HEK293 (cell line): ENCODE results near the gene PLEKHA3.
A peak's percentile ranks its signal among the peaks of the same experiment; 100 is the strongest.

ENCODE experiments used
- CTCF ChIP-seq: fragments of 450-650 bp; formaldehyde crosslinking; IDR thresholded peaks from 2 replicates; pipeline ENCODE4 v1.5.1; 2016; ENCODE audit warnings: missing biosample characterization, missing genetic modification characterization
- ELK4 ChIP-seq: IDR thresholded peaks from 2 replicates; pipeline ENCODE4 v1.6.1; 2011; ENCODE audit warnings: mild to moderate bottlenecking, low read depth, low read length, borderline replicate concordance
- GLI4 ChIP-seq: fragments of 450-650 bp; formaldehyde crosslinking; IDR thresholded peaks from 2 replicates; pipeline ENCODE4 v1.5.1; 2016; ENCODE audit warnings: missing biosample characterization, missing genetic modification characterization
- HOXA7 ChIP-seq: sonication (generic); formaldehyde crosslinking; IDR thresholded peaks from 2 replicates; pipeline ENCODE4 v1.8.1; 2022; ENCODE audit warnings: missing genetic modification reagents, borderline replicate concordance
- KLF10 ChIP-seq: fragments of 450-650 bp; IDR thresholded peaks from 2 replicates; pipeline ENCODE4 v1.5.1; 2018; ENCODE audit warnings: missing biosample characterization, mild to moderate bottlenecking, missing genetic modification characterization
- KLF9 ChIP-seq: fragments of 450-650 bp; formaldehyde crosslinking; IDR thresholded peaks from 2 replicates; pipeline ENCODE4 v1.5.1; 2016; ENCODE audit warnings: missing biosample characterization, missing genetic modification characterization, low read depth
- PRDM1 ChIP-seq: fragments of 450-650 bp; formaldehyde crosslinking; IDR thresholded peaks from 2 replicates; pipeline ENCODE4; 2016; ENCODE audit warnings: missing biosample characterization, missing genetic modification characterization
- SETDB1 ChIP-seq: IDR thresholded peaks from one replicate; pipeline ENCODE4 v1.6.1; 2017; ENCODE audit warnings: mild to moderate bottlenecking, low read length, moderate library complexity, mixed read lengths; ENCODE audit not compliant: insufficient read length
- ZBTB11 ChIP-seq: fragments of 450-650 bp; formaldehyde crosslinking; conservative IDR thresholded peaks from 2 replicates; pipeline ENCODE4 v1.5.1; 2016; ENCODE audit warnings: low read depth, missing biosample characterization, missing genetic modification characterization
- ZBTB17 ChIP-seq: fragments of 450-650 bp; formaldehyde crosslinking; IDR thresholded peaks from 2 replicates; pipeline ENCODE4 v1.5.1; 2016; ENCODE audit warnings: missing biosample characterization, missing genetic modification characterization
- ZBTB7A ChIP-seq: fragments of 450-650 bp; formaldehyde crosslinking; IDR thresholded peaks from 2 replicates; pipeline ENCODE4 v1.5.1; 2016; ENCODE audit warnings: low read depth, missing biosample characterization, missing genetic modification characterization
- ZFP41 ChIP-seq: fragments of 450-650 bp; formaldehyde crosslinking; IDR thresholded peaks from 2 replicates; pipeline ENCODE4 v1.5.1; 2016; ENCODE audit warnings: missing biosample characterization, missing genetic modification characterization, borderline replicate concordance
- ZNF10 ChIP-seq: fragments of 450-650 bp; formaldehyde crosslinking; IDR thresholded peaks from 2 replicates; pipeline ENCODE4 v1.5.1; 2017; ENCODE audit warnings: missing biosample characterization, missing genetic modification characterization
- ZNF23 ChIP-seq: fragments of 450-650 bp; formaldehyde crosslinking; IDR thresholded peaks from 2 replicates; pipeline ENCODE4 v1.5.1; 2016; ENCODE audit warnings: missing biosample characterization, missing genetic modification characterization, borderline replicate concordance
- ZNF292 ChIP-seq: fragments of 450-650 bp; formaldehyde crosslinking; IDR thresholded peaks from 2 replicates; pipeline ENCODE4 v1.5.1; 2016; ENCODE audit warnings: low read depth, missing biosample characterization, missing genetic modification characterization, borderline replicate concordance
- ZNF302 ChIP-seq: fragments of 450-650 bp; formaldehyde crosslinking; IDR thresholded peaks from 2 replicates; pipeline ENCODE4 v1.5.1; 2016; ENCODE audit warnings: missing biosample characterization, missing genetic modification characterization, low read depth
- ZNF311 ChIP-seq: fragments of 450-650 bp; formaldehyde crosslinking; IDR thresholded peaks from 2 replicates; pipeline ENCODE4 v1.5.1; 2017; ENCODE audit warnings: missing biosample characterization, missing genetic modification characterization, borderline replicate concordance
- ZNF394 ChIP-seq: fragments of 450-650 bp; formaldehyde crosslinking; IDR thresholded peaks from 2 replicates; pipeline ENCODE4 v1.5.1; 2016; ENCODE audit warnings: missing biosample characterization, missing genetic modification characterization, mild to moderate bottlenecking, moderate library complexity, borderline replicate concordance
- ZNF404 ChIP-seq: fragments of 450-650 bp; formaldehyde crosslinking; IDR thresholded peaks from 2 replicates; pipeline ENCODE4 v1.5.1; 2017; ENCODE audit warnings: missing biosample characterization, missing genetic modification characterization
- ZNF433 ChIP-seq: fragments of 450-650 bp; formaldehyde crosslinking; IDR thresholded peaks from 2 replicates; pipeline ENCODE4 v1.5.1; 2016; ENCODE audit warnings: missing biosample characterization, missing genetic modification characterization, low read depth
- ZNF473 ChIP-seq: fragments of 450-650 bp; formaldehyde crosslinking; IDR thresholded peaks from 2 replicates; pipeline ENCODE4 v1.5.1; 2017; ENCODE audit warnings: missing biosample characterization, missing genetic modification characterization
- ZNF560 ChIP-seq: fragments of 450-650 bp; formaldehyde crosslinking; IDR thresholded peaks from 2 replicates; pipeline ENCODE4 v1.5.1; 2017; ENCODE audit warnings: missing biosample characterization, missing genetic modification characterization, borderline replicate concordance
- ZNF621 ChIP-seq: fragments of 450-650 bp; formaldehyde crosslinking; IDR thresholded peaks from 2 replicates; pipeline ENCODE4 v1.5.1; 2017; ENCODE audit warnings: missing biosample characterization, missing genetic modification characterization
- ZNF623 ChIP-seq: fragments of 450-650 bp; formaldehyde crosslinking; IDR thresholded peaks from 2 replicates; pipeline ENCODE4 v1.5.1; 2016; ENCODE audit warnings: missing biosample characterization, missing genetic modification characterization
- ZNF624 ChIP-seq: fragments of 450-650 bp; formaldehyde crosslinking; IDR thresholded peaks from 2 replicates; pipeline ENCODE4 v1.5.1; 2017; ENCODE audit warnings: missing biosample characterization, missing genetic modification characterization
- ZNF654 ChIP-seq: fragments of 450-650 bp; formaldehyde crosslinking; IDR thresholded peaks from 2 replicates; pipeline ENCODE4 v1.5.1; 2016; ENCODE audit warnings: low read depth, missing biosample characterization, missing genetic modification characterization
- ZNF830 ChIP-seq: fragments of 450-650 bp; IDR thresholded peaks from 2 replicates; pipeline ENCODE4 v1.5.0; 2018; ENCODE audit warnings: missing biosample characterization, missing genetic modification characterization, low read depth, mild to moderate bottlenecking, moderate library complexity
- TF ChIP-seq, protein P1 (sequence below): fragments of 450-650 bp; formaldehyde crosslinking; IDR thresholded peaks from 2 replicates; pipeline ENCODE4 v1.5.1; 2016; ENCODE audit warnings: missing biosample characterization, missing genetic modification characterization
- TF ChIP-seq, protein P2 (sequence below): fragments of 450-650 bp; formaldehyde crosslinking; IDR thresholded peaks from 2 replicates; pipeline ENCODE4 v1.5.1; 2016; ENCODE audit warnings: missing biosample characterization, missing genetic modification characterization

PLEKHA3 gene

GRCh38 chr2:178480227-178481181 lies at the start of gene PLEKHA3 (continued):
- TF ChIP-seq ZNF560 (tag by site-specific recombination) (no peak), ZFP41 (tag by site-specific recombination) (no peak), ZNF10 (no peak), ZNF292 (tag by site-specific recombination) (no peak), ZNF623 (tag by site-specific recombination) (no peak), ZNF621 (tag by site-specific recombination) (no peak), CTCF (tag by site-specific recombination) (no peak), ZNF23 (tag by site-specific recombination) (no peak), ZNF654 (tag by site-specific recombination) (no peak), ZBTB7A (tag by site-specific recombination) (no peak), ZNF404 (tag by site-specific recombination) (no peak), GLI4 (tag by site-specific recombination) (no peak), ZNF311 (tag by site-specific recombination) (no peak), KLF10 (tag by site-specific recombination) (peak; percentile 93), PRDM1 (no peak), HOXA7 (CRISPR knock-in tag) (no peak), ZBTB17 (tag by site-specific recombination) (peak; percentile 71), KLF9 (tag by site-specific recombination) (peak; percentile 66), ZBTB11 (tag by site-specific recombination) (peak; percentile 65; the same call in 1 of the 2 replicates), ZNF302 (tag by site-specific recombination) (no peak), ZNF433 (no peak), ZNF473 (tag by site-specific recombination) (no peak), SETDB1 (no peak), ZNF830 (no peak), ZNF624 (no peak), ZNF394 (tag by site-specific recombination) (no peak), ELK4 (no peak)
- TF ChIP-seq, protein P1, sequence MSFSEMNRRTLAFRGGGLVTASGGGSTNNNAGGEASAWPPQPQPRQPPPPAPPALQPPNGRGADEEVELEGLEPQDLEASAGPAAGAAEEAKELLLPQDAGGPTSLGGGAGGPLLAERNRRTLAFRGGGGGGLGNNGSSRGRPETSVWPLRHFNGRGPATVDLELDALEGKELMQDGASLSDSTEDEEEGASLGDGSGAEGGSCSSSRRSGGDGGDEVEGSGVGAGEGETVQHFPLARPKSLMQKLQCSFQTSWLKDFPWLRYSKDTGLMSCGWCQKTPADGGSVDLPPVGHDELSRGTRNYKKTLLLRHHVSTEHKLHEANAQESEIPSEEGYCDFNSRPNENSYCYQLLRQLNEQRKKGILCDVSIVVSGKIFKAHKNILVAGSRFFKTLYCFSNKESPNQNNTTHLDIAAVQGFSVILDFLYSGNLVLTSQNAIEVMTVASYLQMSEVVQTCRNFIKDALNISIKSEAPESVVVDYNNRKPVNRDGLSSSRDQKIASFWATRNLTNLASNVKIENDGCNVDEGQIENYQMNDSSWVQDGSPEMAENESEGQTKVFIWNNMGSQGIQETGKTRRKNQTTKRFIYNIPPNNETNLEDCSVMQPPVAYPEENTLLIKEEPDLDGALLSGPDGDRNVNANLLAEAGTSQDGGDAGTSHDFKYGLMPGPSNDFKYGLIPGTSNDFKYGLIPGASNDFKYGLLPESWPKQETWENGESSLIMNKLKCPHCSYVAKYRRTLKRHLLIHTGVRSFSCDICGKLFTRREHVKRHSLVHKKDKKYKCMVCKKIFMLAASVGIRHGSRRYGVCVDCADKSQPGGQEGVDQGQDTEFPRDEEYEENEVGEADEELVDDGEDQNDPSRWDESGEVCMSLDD (tag by site-specific recombination) = no peak
- TF ChIP-seq, protein P2, sequence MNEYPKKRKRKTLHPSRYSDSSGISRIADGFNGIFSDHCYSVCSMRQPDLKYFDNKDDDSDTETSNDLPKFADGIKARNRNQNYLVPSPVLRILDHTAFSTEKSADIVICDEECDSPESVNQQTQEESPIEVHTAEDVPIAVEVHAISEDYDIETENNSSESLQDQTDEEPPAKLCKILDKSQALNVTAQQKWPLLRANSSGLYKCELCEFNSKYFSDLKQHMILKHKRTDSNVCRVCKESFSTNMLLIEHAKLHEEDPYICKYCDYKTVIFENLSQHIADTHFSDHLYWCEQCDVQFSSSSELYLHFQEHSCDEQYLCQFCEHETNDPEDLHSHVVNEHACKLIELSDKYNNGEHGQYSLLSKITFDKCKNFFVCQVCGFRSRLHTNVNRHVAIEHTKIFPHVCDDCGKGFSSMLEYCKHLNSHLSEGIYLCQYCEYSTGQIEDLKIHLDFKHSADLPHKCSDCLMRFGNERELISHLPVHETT (tag by site-specific recombination) = no peak
